ENCODE data around the gene ALDH5A1.

DNA sequence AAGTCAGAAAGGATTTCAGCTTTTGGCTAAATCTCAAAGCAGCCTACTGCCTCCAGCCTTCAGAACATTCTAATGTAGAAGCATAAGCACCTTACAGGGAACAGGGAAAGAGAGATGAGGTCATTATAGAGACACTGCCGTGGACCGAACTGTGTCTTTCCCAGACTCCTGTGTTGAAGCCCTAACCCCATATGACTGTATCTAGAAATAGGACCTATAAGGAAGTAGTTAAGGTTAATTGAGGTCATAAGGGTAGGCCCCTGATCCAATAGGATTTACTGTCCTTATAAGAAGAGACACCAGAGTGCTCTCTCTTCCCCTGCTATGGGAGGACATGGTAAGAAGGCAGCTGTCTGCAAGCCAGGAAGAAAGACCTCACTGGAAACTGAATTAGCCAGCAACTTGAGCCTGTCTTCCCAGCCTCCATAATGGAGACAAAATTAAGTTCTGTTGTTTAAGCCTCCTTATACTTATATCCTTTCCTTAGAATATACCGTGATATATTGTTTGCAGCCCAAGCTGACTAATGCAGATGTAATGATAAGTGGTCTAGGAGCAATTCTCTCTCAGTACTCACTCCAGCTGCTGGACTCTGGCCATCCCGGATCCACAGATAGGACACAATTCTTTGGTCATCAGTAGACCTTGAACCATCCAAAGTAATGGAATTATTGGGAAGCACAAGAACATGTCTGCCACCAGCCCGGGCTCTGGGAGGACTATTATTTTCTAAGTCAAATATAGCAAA lies 71.4 kb downstream of the ALDH5A1 start:
- TF ChIP-seq EZH2 (IDR thresholded peaks at IDR 0.05; ENCODE audit: low read depth) (no peak), CTCF (conservative IDR thresholded peaks at IDR 0.05) (no peak)
